GM18873 (cell line): ENCODE measurements around the gene VSTM1.

Experiments used
- ATAC-seq: cut with Tn5 transposase; IDR thresholded peaks from one replicate; pipeline ENCODE4 v1.9.1; 2021; ENCODE audit warnings: mild to moderate bottlenecking, moderate library complexity, moderate number of reproducible peaks; ENCODE audit not compliant: unreplicated experiment, low FRiP score

VSTM1 gene

DNA sequence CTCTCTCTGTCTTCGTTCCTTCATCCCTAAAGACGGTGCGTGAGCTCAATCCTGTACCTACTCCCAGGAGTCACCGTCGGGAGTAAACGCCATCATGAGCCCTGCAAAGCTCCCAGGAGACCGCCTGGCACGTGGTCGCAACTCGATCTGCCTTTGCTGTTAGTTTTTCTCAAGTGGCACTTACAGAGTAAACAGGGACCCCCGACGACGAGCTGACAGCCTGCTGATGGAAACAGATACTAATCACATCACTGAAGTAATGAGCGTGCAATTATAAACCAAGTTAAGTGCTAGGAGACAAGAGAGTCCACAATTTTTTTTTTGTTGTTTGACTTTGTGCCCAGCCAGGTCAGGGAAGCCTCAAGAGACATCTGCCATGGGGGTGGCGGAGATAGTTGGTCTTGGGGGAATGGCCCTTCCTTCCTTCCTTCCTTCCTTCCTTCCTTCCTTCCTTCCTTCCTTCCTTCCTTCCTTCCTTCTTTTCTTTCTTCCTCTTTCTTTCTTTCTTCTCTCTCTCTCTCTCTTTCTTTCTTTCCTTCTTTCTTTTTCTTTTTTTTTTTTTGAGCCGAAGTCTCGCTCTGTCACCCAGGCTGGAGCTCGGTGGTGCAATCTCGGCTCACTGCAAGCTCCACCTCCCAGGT, 48.7 kb downstream of the VSTM1 start:
- no peak for ATAC-seq

GRCh38 chr19:54013866-54014265, 49.8 kb downstream of the VSTM1 start:
- no peak for ATAC-seq

DNA sequence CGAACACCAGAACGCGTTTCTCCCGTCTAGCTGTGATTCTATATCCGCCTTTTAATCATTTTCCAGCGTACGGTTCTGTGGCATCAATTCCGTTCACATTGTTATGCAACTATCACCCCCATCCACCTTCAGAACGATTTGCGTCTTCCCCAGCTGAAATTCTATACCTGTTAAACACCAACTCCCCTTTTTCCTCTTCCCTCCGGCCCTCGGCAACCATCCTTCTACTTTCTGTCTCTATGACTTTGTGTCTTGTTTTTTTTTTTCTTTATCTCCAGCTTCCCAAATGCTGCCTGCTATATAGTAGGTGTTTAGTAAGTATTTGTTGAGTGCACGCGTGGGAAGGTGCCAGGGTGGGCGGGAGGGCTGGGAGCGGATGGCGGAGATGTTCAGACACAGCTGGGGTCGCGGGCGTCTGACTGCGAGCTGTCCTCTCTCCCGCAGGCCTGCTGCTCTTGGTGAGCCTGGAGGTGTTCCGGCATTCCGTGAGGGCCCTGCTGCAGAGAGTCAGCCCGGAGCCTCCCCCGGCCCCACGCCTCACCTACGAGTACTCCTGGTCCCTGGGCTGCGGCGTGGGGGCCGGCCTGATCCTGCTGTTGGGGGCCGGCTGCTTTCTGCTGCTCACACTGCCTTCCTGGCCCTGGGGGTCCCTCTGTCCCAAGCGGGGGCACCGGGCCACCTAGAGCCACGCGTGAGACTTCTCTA, 52.0 kb downstream of the VSTM1 start:
- ATAC-seq: no peak

DNA sequence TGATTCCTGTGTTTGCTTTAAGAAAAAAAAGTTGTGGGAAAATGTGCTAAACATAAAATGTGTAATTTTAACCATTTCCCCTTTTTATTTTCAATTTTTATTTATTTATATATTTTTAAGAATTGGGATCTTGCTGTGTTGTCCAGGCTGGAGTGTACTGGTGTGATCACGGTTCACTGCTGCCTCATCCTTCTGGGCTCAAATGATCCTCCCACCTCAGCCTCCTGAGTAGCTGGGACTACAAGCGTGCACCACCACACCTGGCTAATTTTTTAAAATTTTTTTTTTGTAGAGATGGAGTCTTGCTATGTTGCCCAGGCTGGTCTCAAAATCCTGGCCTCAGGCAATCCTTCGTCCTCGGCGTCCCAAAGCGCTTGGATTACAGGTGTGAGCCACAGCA, 53.2 kb downstream of the VSTM1 start:
- ATAC-seq: no peak

GRCh38 chr19:54009440-54009839, 54.3 kb downstream of the VSTM1 start:
- ATAC-seq: no peak

- no peak for ATAC-seq
Observed at GRCh38 chr19:54002495-54003315, 61.0 kb downstream of the VSTM1 start.

DNA sequence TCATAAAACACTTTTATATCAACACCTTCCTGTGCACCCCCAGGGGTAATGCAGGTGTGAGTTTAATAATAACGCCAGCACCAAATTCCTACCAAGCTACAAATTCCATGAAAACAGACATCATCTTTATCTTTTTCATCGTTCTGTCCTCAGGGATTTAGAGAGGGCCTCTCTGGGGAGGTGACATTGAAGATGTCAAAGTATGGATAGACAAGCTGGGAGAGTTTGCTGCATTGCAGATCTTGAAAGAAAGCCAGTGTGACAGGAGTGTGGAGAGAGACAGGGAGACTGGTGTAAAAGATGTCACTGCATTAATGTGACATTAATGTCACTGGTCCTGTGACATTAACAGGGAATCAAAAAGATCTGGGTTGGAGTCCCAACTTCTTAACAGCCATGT, 62.2 kb downstream of the VSTM1 start:
- ATAC-seq: no peak

DNA sequence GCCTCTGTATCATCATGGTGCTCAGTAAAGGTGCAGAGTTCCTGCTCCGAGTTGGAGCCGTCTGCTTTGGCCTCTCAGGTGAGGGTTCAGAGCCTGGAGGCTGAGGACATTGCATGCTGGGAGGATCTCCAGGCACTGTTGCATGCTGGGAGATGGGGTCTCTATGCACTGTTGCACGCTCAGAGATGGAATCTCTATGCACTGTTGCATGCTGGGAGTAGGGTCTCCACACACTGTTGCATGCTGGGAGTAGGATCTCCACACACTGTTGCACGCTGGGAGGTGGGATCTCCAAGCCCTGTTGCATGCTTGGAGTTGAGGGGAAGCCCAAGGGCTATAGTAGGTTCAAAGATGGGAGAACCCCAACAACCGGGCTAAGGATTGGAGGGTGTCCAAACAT, 64.0 kb downstream of the VSTM1 start:
- ATAC-seq: no peak

GRCh38 chr19:53998223-53998622, 65.5 kb downstream of the VSTM1 start:
- no peak for ATAC-seq

DNA sequence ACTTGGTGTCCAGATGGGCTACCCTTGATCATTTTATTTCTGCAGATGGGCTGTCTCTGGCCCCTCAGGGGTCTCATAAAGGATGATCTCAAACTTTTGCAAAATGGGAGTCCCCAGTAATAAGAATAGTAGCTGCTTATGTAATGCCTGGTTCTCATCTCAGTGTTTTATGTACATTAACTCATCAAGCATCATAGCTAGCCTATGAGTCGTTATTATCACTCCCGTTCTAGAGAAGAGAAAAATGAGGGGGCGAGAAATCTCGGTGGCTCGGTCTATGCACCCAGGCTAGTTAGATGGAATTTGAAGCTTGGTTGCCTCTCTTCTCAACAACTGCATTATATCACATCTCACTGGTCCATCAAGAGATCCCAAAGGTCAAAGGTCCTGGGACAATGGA, 68.9 kb downstream of the VSTM1 start:
- no peak for ATAC-seq

DNA sequence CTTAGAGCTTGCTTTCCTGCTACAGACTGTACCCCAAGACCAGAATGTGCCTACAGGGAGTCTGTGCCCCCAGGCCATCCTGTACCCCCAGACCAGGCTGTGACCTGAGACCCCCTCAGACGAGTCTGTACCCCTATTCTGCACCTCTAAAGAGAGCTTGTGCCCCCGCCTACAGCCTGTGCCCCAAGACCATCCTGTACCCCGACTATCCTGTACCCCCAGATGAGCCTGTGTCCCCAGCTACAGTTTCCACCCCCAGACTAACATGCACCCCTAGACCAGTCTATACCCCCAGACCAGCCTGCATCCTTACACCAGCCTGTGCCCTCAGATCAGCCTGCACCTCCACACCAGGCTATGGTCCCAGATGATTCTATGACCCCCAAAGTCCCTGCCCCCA, 70.2 kb downstream of the VSTM1 start:
- ATAC-seq: no peak

- ATAC-seq: no peak
Observed at GRCh38 chr19:53992815-53993214, 70.9 kb downstream of the VSTM1 start.

DNA sequence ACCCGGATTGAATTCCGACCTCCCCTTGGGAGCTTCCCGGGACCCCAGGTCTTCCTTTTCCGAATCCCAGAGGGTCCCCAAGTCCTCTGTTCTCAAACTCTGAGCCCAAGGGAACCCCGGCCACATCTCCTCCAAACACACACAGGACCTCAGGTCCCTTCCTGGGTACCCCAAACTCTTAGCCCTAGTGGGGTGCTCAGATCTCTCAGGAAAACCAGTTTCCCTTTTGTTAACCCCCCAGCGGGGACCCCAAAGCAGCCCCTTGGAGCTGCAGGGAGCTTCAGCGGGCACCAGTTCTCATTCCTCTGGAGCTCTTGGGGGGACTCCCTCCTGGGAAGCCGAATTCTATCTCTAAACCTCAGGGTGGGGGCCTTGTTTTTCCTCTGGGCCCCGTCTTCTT, 71.5 kb downstream of the VSTM1 start:
- ATAC-seq: no peak

DNA sequence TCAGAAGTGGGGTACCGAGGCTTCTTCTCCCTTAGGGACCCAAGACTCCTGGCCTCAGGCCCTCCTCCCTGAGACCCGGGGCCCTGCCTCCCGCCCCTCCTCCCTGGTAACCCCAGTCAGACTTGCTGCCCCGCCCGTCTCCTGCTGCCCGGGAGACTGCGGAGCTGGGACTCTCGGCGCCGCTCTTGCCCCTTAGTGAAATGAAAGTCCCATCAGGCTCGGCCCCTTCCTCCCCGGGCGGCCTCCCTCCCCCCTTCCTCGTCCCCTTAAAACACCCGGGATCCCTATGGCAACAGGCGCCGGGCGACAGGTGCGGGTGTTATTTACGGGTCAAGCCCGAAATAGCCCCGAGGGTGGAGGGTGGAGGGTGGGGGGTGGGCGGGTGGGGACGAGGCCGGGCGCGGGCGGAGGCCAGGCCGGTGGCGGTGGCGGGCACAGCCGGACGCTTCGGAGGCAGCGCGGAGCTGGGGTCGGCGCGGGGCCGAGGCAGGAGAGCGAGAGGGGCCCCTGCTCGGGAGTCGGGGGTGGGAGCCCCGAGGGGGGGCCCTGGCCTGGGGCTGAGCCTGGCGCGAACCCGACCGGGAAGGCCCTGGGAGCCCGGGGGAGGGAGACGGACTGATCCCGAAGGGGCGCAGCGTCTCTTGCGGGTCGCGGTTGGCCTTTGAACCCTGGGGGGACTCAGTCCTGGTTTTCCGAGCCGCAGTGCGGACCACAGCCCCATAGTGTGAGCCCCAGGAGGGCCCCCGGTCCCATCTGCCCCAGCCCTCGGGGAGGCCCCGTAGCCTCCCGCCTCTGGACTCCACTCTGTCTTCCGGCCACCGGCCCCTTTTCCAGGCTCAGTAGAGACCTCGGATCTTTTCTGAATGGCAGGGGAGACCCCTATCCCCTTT, 72.2 kb downstream of the VSTM1 start, which contains the start of gene CACNG6:
Gene CACNG6, plus strand, starts transcription at position 414 of the 890 bp plus-strand sequence. CDS start 1,241 bp downstream, outside the sequence.
- ATAC-seq: no peak
